ENCODE data around the gene FAM193A.

DNA sequence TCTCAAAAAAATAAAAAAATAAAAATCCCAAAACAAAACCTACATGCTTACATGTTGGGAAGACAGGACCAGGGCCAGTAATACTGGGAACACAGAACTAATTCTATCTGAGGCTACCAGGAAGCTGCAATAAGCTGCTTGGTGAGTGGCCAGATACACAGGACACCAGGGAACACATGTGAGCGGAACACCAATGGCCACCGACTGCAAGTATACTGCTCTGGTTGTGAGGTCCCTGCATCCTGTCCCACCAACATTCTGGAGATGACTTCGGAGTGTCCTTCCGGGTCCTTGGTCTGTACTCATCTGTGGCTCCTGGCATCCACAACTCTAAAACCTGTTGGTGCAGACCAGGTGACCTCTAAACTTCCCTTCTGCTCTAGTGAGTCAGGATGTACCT lies 217.0 kb downstream of the FAM193A start:
- TF ChIP-seq, protein P1, sequence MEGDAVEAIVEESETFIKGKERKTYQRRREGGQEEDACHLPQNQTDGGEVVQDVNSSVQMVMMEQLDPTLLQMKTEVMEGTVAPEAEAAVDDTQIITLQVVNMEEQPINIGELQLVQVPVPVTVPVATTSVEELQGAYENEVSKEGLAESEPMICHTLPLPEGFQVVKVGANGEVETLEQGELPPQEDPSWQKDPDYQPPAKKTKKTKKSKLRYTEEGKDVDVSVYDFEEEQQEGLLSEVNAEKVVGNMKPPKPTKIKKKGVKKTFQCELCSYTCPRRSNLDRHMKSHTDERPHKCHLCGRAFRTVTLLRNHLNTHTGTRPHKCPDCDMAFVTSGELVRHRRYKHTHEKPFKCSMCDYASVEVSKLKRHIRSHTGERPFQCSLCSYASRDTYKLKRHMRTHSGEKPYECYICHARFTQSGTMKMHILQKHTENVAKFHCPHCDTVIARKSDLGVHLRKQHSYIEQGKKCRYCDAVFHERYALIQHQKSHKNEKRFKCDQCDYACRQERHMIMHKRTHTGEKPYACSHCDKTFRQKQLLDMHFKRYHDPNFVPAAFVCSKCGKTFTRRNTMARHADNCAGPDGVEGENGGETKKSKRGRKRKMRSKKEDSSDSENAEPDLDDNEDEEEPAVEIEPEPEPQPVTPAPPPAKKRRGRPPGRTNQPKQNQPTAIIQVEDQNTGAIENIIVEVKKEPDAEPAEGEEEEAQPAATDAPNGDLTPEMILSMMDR (IDR thresholded peaks at IDR 0.05) = no peak
- TF ChIP-seq POLR2AphosphoS5 (IDR thresholded peaks at IDR 0.05; ENCODE audit: low read depth, low read length) (no peak), GABPA (IDR thresholded peaks at IDR 0.05; ENCODE audit: low read depth) (no peak)
- TF ChIP-seq, protein P2, sequence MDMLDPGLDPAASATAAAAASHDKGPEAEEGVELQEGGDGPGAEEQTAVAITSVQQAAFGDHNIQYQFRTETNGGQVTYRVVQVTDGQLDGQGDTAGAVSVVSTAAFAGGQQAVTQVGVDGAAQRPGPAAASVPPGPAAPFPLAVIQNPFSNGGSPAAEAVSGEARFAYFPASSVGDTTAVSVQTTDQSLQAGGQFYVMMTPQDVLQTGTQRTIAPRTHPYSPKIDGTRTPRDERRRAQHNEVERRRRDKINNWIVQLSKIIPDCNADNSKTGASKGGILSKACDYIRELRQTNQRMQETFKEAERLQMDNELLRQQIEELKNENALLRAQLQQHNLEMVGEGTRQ (IDR thresholded peaks at IDR 0.05; ENCODE audit: borderline replicate concordance, low read depth, low read length) = no peak

Data from SK-N-SH (cell line).